NCI-H1436 treated with DMSO at 0.1 percent for 48 hours (cell line): ENCODE results near the gene NUP214.
"Not testable (repeated sequence)": the region's sequence is repeated elsewhere in the genome, so short reads cannot be mapped to it uniquely, and the experiment has no call there.

ENCODE experiments used
- DNase-seq: peaks from one replicate; lab custom pipeline; 2025; lab: John Stamatoyannopoulos, UW

The NUP214 gene

GRCh38 chr9:131259916-131260597 is 134.7 kb downstream of the NUP214 start:
- DNase-seq = no peak

- no peak for DNase-seq
These were observed 135.5 kb downstream of the NUP214 start for GRCh38 chr9:131260751-131261452.

- no peak for DNase-seq
These were observed 137.1 kb downstream of the NUP214 start for GRCh38 chr9:131262327-131263032.

GRCh38 chr9:131263033-131263343 is 137.6 kb downstream of the NUP214 start:
- DNase-seq = not testable (repeated sequence)

GRCh38 chr9:131263701-131264100 is 138.3 kb downstream of the NUP214 start:
- DNase-seq = no peak

GRCh38 chr9:131264231-131264630 is 138.8 kb downstream of the NUP214 start:
- DNase-seq = no peak

GRCh38 chr9:131266266-131267229 is 141.2 kb downstream of the NUP214 start:
- no peak for DNase-seq

- DNase-seq = no peak
These were observed 145.0 kb downstream of the NUP214 start for GRCh38 chr9:131270171-131271015.

GRCh38 chr9:131271016-131271273 is 145.6 kb downstream of the NUP214 start:
- DNase-seq = not testable (repeated sequence)

- no peak for DNase-seq
These were observed 146.1 kb downstream of the NUP214 start for GRCh38 chr9:131271506-131271931.

GRCh38 chr9:131272212-131272611 is 146.8 kb downstream of the NUP214 start:
- DNase-seq = no peak

- no peak for DNase-seq
These were observed 147.9 kb downstream of the NUP214 start for GRCh38 chr9:131273146-131273855.

- DNase-seq = no peak
These were observed 148.7 kb downstream of the NUP214 start for GRCh38 chr9:131273856-131274673.

- no peak for DNase-seq
These were observed 149.4 kb downstream of the NUP214 start for GRCh38 chr9:131274674-131275331.

GRCh38 chr9:131275332-131276093 is 150.1 kb downstream of the NUP214 start:
- no peak for DNase-seq

- no peak for DNase-seq
These were observed 150.9 kb downstream of the NUP214 start, which contains the start of gene FAM78A for GRCh38 chr9:131276094-131276888. TSS of gene FAM78A (minus strand) at chr9:131276510. CDS start at chr9:131276179, 331 bp downstream.

GRCh38 chr9:131276891-131277286 is 151.5 kb downstream of the NUP214 start:
- no peak for DNase-seq
